GM18870 (cell line): ENCODE measurements around the gene SYTL1.

Source experiments
- ATAC-seq: cut with Tn5 transposase; IDR thresholded peaks from one replicate; pipeline ENCODE4 v1.9.1; 2021; ENCODE audit warnings: moderate library complexity; ENCODE audit not compliant: unreplicated experiment

The SYTL1 gene

DNA sequence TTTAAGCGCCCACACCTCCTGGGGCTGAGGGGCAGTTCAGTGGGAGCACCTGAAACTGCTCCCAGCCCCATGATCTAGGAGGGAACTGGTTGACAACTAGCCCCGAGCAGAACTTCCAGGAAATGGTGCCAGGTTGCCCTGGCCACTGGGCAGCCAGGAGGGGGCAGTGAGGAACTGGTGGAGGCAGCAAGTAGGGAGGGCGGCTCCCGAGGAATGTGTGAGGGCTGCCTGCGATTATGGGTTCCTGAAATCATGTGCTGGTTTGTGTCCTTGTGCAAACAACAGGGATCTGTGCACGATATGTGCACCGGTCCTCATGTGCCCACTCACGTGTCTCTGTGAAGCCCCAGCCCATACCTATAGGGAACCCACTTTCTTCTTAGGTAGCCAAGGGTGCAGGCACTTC lies 60.5 kb downstream of the SYTL1 start:
- ATAC-seq: no peak

DNA sequence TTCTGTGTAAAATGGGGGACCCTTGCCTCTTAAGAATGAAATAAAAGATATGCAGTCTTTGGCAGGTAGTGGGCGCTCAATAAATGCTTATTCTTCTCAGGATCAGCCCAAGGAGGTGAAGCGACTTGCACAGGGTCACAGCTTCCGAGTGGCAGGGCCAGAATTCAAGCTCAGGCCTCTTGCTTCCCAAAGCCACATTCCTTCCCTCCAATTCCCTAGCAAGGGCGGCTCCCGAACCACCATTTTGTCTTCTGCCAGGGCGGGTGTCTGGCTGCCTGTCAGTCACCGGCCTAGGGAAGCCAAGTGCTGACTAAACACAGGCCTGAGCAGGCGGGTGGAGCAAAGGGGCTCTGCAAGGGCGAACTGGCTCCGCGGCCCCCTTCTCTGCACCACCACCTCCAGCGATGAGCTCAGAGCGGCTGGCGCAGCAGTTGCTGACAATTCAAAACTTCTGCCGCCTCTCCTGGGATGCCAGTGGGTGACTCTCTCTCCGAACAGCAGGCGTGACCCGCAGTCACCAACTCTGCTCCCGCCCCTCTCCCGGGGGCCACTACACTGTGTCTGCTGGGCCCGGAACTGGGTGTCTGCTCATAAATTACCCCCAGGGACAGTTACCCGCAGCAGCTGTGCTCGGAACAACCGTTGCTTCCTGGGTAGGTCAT lies 61.4 kb downstream of the SYTL1 start:
- ATAC-seq: no peak
